PC-3 (cell line): Measurements from ENCODE around the gene TMEM94. TPM values are rescaled to one million over a fixed set of nuclear protein-coding genes. Genes with fewer than 3 reads are reported as not detected.
A peak's percentile ranks its signal among the peaks of the same experiment; 100 is the strongest.

Experiments
- ATAC-seq: fragments of 200-7000 bp; cut with Tn5 transposase; 2 replicates; pipeline ENCODE4 v1.9.1; 2020; ENCODE audit warnings: mild to moderate bottlenecking, moderate library complexity
- BruUV-seq: library from RNA; stranded (reverse); fragments of 400-500 nt; replicated peaks from 2 replicates; lab custom pipeline; 2021; lab: Mats Ljungman, UMichigan
- CTCF ChIA-PET: fragments of 300-600 bp; sonication (Branson Sonifier 250); formaldehyde crosslinking; loops from one replicate; lab custom pipeline; 2022; ENCODE audit warnings: antibody characterized with exemption; lab: Charles Lee
- POLR2A ChIA-PET: fragments of 300-600 bp; sonication (Branson Sonifier 250); formaldehyde crosslinking; loops from one replicate; lab custom pipeline; 2022; ENCODE audit warnings: antibody characterized with exemption; ENCODE audit not compliant: unreplicated experiment; lab: Charles Lee
- DNase-seq: peaks from one replicate; pipeline ENCODE4 v3.0.0-alpha.2; 2015
- H2AFZ ChIP-seq: fragments of 300-600 bp; sonication (generic); 2 replicates; pipeline ENCODE4 v1.6.0; 2016; ENCODE audit warnings: antibody characterized with exemption, low read length
- H3F3A ChIP-seq: fragments of 300-600 bp; sonication (generic); one replicate; pipeline ENCODE4 v1.6.0; 2017; ENCODE audit warnings: antibody characterized with exemption, low read length, control low read depth, mild to moderate bottlenecking; ENCODE audit not compliant: unreplicated experiment
- H3K27ac ChIP-seq: fragments of 300-600 bp; sonication (generic); 2 replicates; pipeline ENCODE4 v1.5.1; 2016; ENCODE audit warnings: mild to moderate bottlenecking, low read length
- H3K27me3 ChIP-seq: fragments of 300-600 bp; sonication (generic); 2 replicates; pipeline ENCODE4 v1.6.1; 2016; ENCODE audit warnings: low read length, mixed read lengths
- H3K36me3 ChIP-seq: fragments of 300-600 bp; sonication (generic); 2 replicates; pipeline ENCODE4 v1.6.1; 2016; ENCODE audit warnings: low read depth, mixed run types, low read length, mixed read lengths
- H3K4me1 ChIP-seq: fragments of 300-600 bp; sonication (generic); 2 replicates; pipeline ENCODE4 v1.5.1; 2016; ENCODE audit warnings: low read length; ENCODE audit not compliant: insufficient read depth
- H3K4me2 ChIP-seq: fragments of 300-600 bp; sonication (generic); 2 replicates; pipeline ENCODE4 v1.6.0; 2016; ENCODE audit warnings: low read length
- H3K4me3 ChIP-seq: fragments of 300-600 bp; sonication (generic); 2 replicates; pipeline ENCODE4 v1.5.1; 2016; ENCODE audit warnings: mild to moderate bottlenecking, low read length, mixed read lengths
- H3K79me2 ChIP-seq: fragments of 300-600 bp; sonication (generic); 2 replicates; pipeline ENCODE4 v1.6.1; 2017; ENCODE audit warnings: low read length, mixed read lengths
- H3K9ac ChIP-seq: fragments of 300-600 bp; sonication (generic); 2 replicates; pipeline ENCODE4 v1.6.0; 2016; ENCODE audit warnings: mild to moderate bottlenecking, low read length
- H3K9me2 ChIP-seq: fragments of 300-600 bp; sonication (generic); replicated peaks from 2 replicates; pipeline ENCODE4 v1.6.1; 2016; ENCODE audit warnings: mixed run types, low read length, mixed read lengths
- H3K9me3 ChIP-seq: fragments of 300-600 bp; sonication (generic); 2 replicates; pipeline ENCODE4 v1.6.1; 2016; ENCODE audit warnings: low read length, mixed read lengths
- H4K20me1 ChIP-seq: fragments of 300-600 bp; sonication (generic); 2 replicates; pipeline ENCODE4 v1.6.1; 2016; ENCODE audit warnings: low read length, mixed read lengths
- CTCF ChIP-seq: fragments of 300-600 bp; sonication (generic); conservative IDR thresholded peaks from 2 replicates; pipeline ENCODE4 v1.5.1; 2017; ENCODE audit warnings: antibody characterized with exemption, low read depth, mild to moderate bottlenecking, low read length
- EZH2 ChIP-seq: fragments of 300-600 bp; sonication (generic); IDR thresholded peaks from one replicate; pipeline ENCODE4 v1.6.1; 2017; ENCODE audit warnings: antibody characterized with exemption, mild to moderate bottlenecking, low read length; ENCODE audit not compliant: unreplicated experiment
- EZH2phosphoT487 ChIP-seq: fragments of 300-600 bp; sonication (generic); IDR thresholded peaks from 2 replicates; pipeline ENCODE4 v1.6.1; 2018; ENCODE audit warnings: mild to moderate bottlenecking, antibody characterized with exemption, low read length, borderline replicate concordance
- intact Hi-C: fragments of 100-400 bp; cut with micrococcal nuclease; formaldehyde crosslinking; loops from 2 replicates; pipeline ENCODE4 v1.9.0; 2023
- total RNA-seq: library from RNA; depleted of rRNA; stranded (reverse); fragments of >200 nt; gene quantifications from 2 replicates; pipeline ENCODE4 v1.2.3, GENCODE V29; 2014

The TMEM94 gene
- total RNA-seq, 1 experiment from 2014 or later = 45.6 TPM

GRCh38 chr17:75459246-75459589 is 2.8 kb downstream of the TMEM94 start:
- H4K20me1 ChIP-seq = no peaks in the 10 kb centered on the region
- TF ChIP-seq EZH2phosphoT487 = no peak
- no peak for TF ChIP-seq EZH2
- no peak for TF ChIP-seq CTCF
- ChIA-PET POLR2A (interaction anchor here (0.7 kb wide), 1 partner anchor 401 kb away, joined by 6 read pairs; no protein-coding TSS in a partner anchor), CTCF (no interaction called here)
- ATAC-seq (no peak), DNase-seq (no peak)
- H3K27ac ChIP-seq = peak overlapping the region; percentile 82
- no peaks in the 10 kb centered on the region for H3K27me3 ChIP-seq
- intact Hi-C loops = loop anchor here (5.0 kb wide), 1 partner anchor 58 kb away; the partner anchor contains the start of genes CASKIN2 and TSEN54
- no peaks in the 10 kb centered on the region for H3F3A ChIP-seq
- peaks cover 25% of the 10 kb centered on the region for H3K79me2 ChIP-seq
- peak overlapping the region; percentile 13; the same call in 1 of the 2 replicates for H2AFZ ChIP-seq
- no peaks in the 10 kb centered on the region for H3K9me3 ChIP-seq
- no peaks in the 10 kb centered on the region for H3K36me3 ChIP-seq
- peak overlapping the region; percentile 30 for H3K9ac ChIP-seq
- H3K4me3 ChIP-seq = peak overlapping the region; percentile 43
- peak overlapping the region; percentile 78 for H3K4me2 ChIP-seq
- H3K9me2 ChIP-seq = no peaks in the 10 kb centered on the region
- peaks cover 38% of the 10 kb centered on the region for H3K4me1 ChIP-seq
- no TSS peak for BruUV-seq

GRCh38 chr17:75459590-75460267 is 3.3 kb downstream of the TMEM94 start:
- H3K9me2 ChIP-seq = no peaks in the 10 kb centered on the region
- peak overlapping the region; percentile 82 for H3K27ac ChIP-seq
- BruUV-seq = no TSS peak
- H3K4me2 ChIP-seq = peak overlapping the region; percentile 78
- H3K36me3 ChIP-seq = no peaks in the 10 kb centered on the region
- no peaks in the 10 kb centered on the region for H3F3A ChIP-seq
- H3K9ac ChIP-seq = peak overlapping the region; percentile 30
- H3K4me1 ChIP-seq = peaks cover 38% of the 10 kb centered on the region
- DNase-seq (peak; percentile 85), ATAC-seq (peak; percentile 49)
- H3K27me3 ChIP-seq = no peaks in the 10 kb centered on the region
- intact Hi-C loops = loop anchor here (5.0 kb wide), 1 partner anchor 58 kb away; the partner anchor contains the start of genes CASKIN2 and TSEN54
- no peaks in the 10 kb centered on the region for H4K20me1 ChIP-seq
- ChIA-PET CTCF (no interaction called here), POLR2A (interaction anchor here (0.6 to 0.7 kb wide), 2 partner anchors 66 to 401 kb away, joined by 5 to 6 read pairs; no protein-coding TSS in a partner anchor)
- no peaks in the 10 kb centered on the region for H3K9me3 ChIP-seq
- H3K79me2 ChIP-seq = peaks cover 25% of the 10 kb centered on the region
- TF ChIP-seq EZH2phosphoT487 (no peak), EZH2 (no peak), CTCF (no peak)
- H3K4me3 ChIP-seq = peak overlapping the region; percentile 43
- peak overlapping the region; percentile 13 for H2AFZ ChIP-seq

- no peaks in the 10 kb centered on the region for H3K9me3 ChIP-seq
- ChIA-PET POLR2A (interaction anchor here (0.6 kb wide), 1 partner anchor 67 kb away, joined by 5 read pairs; no protein-coding TSS in a partner anchor), CTCF (no interaction called here)
- no peak overlapping the region for H2AFZ ChIP-seq
- peak overlapping the region; percentile 78 for H3K4me2 ChIP-seq
- no peak for DNase-seq
- H3K9ac ChIP-seq = no peak overlapping the region
- BruUV-seq = no TSS peak
- no peak for TF ChIP-seq CTCF
- TF ChIP-seq EZH2 = no peak
- no peak for TF ChIP-seq EZH2phosphoT487
- H3F3A ChIP-seq = no peaks in the 10 kb centered on the region
- no peak overlapping the region for H3K4me3 ChIP-seq
- H3K79me2 ChIP-seq = peaks cover 25% of the 10 kb centered on the region
- peaks cover 38% of the 10 kb centered on the region for H3K4me1 ChIP-seq
- no peaks in the 10 kb centered on the region for H3K9me2 ChIP-seq
- no peak for ATAC-seq
- no peaks in the 10 kb centered on the region for H3K36me3 ChIP-seq
- H4K20me1 ChIP-seq = no peaks in the 10 kb centered on the region
- intact Hi-C loops = no loop called here
- peak overlapping the region; percentile 82 for H3K27ac ChIP-seq
- no peaks in the 10 kb centered on the region for H3K27me3 ChIP-seq
These were observed 3.9 kb downstream of the TMEM94 start for GRCh38 chr17:75460295-75460694.
